ENCODE data around the gene DLG2. TPM values are rescaled to one million over a fixed set of nuclear protein-coding genes. Genes with fewer than 3 reads are reported as not detected.
"Not testable (repeated sequence)": the region's sequence is repeated elsewhere in the genome, so short reads cannot be mapped to it uniquely, and the experiment has no call there.

DLG2 gene
- total RNA-seq, result 0.13 and 0.51 TPM in 2 replicates

DNA sequence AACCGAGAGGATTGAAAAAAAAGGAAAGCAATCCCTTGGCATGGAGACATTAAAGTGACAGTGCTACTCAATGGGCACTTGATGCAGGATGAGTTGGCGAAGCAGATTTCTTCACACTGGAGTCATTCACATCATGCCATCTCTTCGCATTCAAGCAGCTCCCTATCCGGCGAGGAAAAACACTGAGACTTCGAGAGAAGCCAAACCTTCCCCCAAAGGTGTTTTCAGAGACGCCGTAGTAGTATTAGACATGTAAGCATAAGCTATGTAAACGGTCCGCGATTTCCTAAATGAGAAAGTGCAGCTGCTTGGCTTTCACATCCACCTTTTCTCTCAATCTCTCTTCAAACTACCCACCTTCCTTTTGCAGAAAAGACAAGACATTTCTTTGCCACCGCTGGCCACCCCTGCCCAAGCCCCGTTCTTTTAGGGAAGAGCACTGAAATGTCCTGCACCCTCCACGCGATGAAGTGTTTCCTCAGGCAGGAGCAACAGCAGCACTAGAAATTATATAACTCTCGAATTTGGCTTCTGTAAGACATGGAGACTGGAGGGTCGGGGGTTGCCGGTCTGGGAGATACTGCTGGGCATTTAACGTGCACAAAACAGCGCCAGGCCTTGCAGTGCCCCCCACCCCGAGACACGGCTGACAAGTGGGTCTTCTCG is at the start of gene DLG2:
Gene DLG2 (minus strand): TSS at position 13 of the 666 bp plus-strand sequence.
- peak in 1 of 2 donors; percentile 14 for DNase-seq (ENCODE audit: low read depth in 2 of 2)

DNA sequence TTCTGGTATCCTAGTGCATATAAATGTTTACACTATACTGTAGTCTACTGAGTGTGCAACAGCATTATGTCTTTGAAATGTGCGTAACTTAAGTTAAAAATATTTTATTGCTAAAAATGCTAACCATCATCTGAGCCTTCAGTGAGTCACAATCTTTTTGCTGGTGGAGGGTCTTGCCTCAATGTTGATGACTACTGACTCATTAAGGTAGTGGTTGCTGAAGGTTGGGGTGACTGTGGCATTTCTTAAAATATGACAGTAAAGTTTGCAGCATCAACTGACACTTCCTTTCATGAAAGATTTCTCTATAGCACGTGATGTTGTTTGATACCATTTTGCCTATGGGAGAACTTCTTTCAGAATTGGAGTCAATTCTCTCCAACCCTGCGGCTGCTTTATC is 46.2 kb upstream of the DLG2 start:
- DNase-seq (ENCODE audit: low read depth in 2 of 2), result no peak

GRCh38 chr11:85672105-85672902 is 45.2 kb upstream of the DLG2 start:
- DNase-seq (ENCODE audit: low read depth in 2 of 2), result no peak

GRCh38 chr11:85670949-85671663 is 44.0 kb upstream of the DLG2 start:
- not testable (repeated sequence) for DNase-seq (ENCODE audit: low read depth in 2 of 2)

GRCh38 chr11:85668157-85668556 is 41.0 kb upstream of the DLG2 start:
- DNase-seq (ENCODE audit: low read depth in 2 of 2), result no peak

DNA sequence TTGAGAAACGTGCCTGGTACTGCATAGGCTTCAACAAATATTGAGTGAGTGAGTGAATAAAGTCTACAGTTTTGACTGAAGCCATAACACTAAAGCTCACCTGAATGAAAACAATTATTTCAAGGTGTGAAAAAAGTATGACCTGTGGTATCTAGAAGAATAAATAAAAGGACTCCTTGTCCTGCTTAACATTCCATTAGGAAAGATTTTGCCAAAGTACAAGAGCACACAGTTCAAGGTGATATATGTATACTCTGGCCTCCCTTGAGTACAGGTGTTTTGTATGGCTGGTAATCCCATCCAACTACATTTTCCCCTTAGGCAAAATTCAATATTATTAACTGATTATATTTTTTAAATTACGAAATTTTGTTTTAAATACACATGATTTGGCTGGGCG is 39.5 kb upstream of the DLG2 start:
- DNase-seq (ENCODE audit: low read depth in 2 of 2), result no peak

- DNase-seq (ENCODE audit: low read depth in 2 of 2), result no peak
These were observed 38.6 kb upstream of the DLG2 start for GRCh38 chr11:85665733-85666132.

- peak; percentile 87 to 95 for DNase-seq (ENCODE audit: low read depth in 2 of 2)
These were observed 37.7 kb upstream of the DLG2 start, which contains the start of gene CREBZF for GRCh38 chr11:85664615-85665481. Gene CREBZF (minus strand): TSS chr11:85665129. CDS start chr11:85664875, 254 bp downstream.

DNA sequence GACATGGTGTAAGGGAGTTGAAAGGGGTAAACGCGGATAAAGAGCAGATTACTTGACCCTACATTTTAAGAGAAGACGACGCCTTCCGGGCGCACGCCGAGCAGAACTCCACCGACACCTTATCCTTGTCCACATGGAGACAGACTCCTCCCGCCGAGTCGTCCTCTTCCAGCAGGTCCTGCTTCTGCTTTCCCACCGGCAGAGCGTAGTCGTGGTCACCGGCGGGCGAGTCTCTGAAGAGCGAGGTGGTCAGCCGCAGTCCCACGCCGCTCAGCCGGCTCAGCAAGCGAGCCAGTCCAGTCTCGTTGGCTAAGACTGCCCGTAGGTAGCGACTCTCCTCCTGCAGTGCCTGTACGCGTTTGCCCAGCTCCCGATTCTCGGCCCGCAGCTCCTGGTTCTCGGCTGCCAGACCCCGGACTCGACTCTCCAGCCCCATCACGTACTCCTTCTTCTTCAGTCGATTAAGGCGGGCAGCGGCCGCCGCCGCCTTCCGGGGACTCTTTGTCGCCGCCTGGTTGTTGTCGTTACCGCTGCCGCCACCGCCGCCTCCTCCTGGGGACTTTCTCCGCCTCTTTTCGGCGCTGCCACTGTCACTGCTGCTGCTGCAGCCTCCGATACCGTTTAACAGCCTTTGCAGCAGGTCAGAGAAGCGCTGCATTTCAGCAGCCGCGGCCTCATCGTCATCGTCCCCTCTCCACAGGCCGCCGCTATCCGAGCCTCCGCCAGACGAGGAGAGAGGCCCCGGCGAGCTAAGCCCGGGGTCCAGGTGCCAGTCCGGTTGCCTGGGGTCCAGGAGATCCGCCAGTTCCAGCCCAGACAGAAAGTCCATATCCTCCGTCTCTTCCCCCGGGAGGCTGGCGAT is 36.8 kb upstream of the DLG2 start:
- peak in 1 of 2 donors; percentile 74 for DNase-seq (ENCODE audit: low read depth in 2 of 2)

DNA sequence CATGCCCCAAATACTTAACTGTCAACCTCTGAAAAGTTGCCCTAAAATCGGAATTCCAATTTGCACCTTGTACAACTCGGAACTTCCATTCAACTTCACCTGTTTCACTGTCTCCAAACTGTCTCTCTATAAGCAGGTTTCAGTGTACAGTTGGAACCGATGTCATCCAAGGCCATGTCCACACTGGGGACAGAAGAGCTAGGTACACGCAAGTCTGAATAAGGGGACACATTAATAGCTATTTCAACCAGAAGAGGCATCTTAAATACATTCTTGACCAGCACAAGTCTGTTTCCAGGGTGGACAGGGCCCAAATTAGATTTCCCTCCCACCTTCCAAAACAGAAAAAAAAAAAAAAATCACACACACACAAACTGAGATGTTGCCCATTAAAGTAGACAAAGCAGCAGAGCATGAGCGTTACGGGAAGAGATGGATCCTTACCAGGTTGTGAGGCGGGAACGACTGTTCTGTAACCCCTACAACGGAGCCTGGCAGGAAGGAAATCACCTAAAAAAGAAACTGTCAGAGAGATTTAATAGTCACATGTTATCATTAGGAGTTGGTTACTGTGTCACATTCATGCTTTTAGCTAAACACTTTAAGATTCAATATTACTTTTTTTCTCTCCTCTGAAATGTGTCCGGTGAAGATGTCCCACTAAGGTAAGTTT is 36.1 kb upstream of the DLG2 start:
- DNase-seq (ENCODE audit: low read depth in 2 of 2), result peak in 1 of 2 donors; percentile 19

DNA sequence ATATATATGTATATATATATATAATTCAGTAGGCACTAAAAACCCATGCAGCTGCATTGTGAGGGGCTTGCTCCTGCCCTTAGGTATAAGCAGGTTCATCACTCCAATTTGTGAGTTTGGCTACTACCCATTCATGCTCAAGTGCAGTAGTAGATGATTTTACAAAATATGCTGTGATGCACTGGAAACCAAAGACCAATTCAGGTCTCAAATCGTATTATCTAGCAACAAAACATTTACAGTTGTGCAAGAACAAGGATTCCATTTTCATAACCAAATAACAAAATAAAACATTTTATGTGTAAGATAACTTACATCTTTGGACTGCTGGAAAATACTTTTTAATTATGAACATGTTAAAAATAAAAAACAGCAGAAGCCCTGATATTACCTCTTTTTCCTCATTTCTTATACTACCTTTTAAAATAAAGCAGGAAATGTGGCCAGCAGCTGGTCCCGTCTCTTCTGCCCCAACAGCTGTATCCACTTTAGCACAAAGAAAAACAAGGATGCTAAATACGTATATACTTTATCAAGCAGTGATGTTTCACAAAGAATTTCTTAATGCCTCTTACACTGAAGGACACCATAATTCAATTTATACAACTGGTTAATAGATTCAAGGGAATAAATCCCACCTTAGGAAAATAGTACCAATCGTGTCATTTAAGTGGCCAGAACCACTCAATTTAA is 35.0 kb upstream of the DLG2 start:
- DNase-seq (ENCODE audit: low read depth in 2 of 2), result no peak

- DNase-seq (ENCODE audit: low read depth in 2 of 2), result no peak
These were observed 31.0 kb upstream of the DLG2 start for GRCh38 chr11:85658180-85658579.

DNA sequence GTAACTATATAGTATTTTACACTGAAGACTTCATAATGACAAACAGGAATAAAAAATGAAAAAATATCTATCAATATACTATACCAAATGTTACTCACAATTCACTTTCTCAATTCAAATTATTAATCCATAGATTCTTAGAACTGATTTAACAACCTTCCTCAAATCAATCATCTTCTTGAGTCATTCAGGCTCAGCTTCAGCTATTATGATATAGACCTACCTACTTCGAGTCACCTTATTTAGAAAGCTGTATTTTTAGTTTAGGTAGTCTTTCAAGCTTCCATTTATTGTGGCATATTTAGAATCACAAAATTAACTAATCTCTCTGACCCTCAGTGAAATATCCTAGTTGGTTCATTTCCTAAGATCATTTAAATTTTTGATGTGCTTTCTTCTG is 29.6 kb upstream of the DLG2 start:
- DNase-seq (ENCODE audit: low read depth in 2 of 2), result no peak

GRCh38 chr11:85654343-85654742 is 27.2 kb upstream of the DLG2 start:
- not testable (repeated sequence) for DNase-seq (ENCODE audit: low read depth in 2 of 2)

DNA sequence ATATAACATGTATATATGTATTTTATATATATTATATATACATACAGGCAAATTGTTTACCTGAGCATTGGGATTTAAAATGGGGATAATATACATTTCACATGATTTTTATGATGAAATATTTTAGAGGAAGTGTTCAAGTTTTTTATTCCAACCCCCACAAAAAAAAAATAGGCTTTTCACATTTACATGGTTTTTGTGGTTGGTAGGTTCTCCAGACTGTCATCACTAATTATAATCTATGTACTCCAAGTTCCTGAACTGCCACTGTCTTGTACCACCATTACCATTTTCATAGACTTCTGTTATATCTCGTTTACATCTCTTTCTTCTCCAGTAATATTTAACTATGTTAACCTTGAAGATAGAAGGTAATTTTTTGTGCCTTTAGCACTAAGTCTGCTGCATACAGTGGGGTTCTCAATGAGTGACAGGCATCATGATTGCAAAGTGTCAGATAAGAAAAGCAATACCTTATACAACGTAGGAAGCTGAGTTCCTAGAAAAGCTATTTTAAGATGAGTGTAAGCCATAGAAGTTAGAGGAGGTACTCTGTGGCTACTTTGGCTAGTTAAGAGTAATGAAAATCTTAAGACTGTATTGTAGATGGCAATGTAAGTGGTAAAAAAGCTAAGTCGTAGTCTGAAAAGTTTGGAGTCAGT is 25.8 kb upstream of the DLG2 start:
- no peak for DNase-seq (ENCODE audit: low read depth in 2 of 2)

- DNase-seq (ENCODE audit: low read depth in 2 of 2), result no peak
These were observed 24.0 kb upstream of the DLG2 start for GRCh38 chr11:85651118-85651517.

GRCh38 chr11:85647604-85648299 is 20.6 kb upstream of the DLG2 start, which contains the start of gene TMEM126A:
Gene TMEM126A (plus strand): TSS chr11:85647967. CDS start chr11:85650256, 2,289 bp downstream.
- peak; percentile 58 to 85 for DNase-seq (ENCODE audit: low read depth in 2 of 2)

DNA sequence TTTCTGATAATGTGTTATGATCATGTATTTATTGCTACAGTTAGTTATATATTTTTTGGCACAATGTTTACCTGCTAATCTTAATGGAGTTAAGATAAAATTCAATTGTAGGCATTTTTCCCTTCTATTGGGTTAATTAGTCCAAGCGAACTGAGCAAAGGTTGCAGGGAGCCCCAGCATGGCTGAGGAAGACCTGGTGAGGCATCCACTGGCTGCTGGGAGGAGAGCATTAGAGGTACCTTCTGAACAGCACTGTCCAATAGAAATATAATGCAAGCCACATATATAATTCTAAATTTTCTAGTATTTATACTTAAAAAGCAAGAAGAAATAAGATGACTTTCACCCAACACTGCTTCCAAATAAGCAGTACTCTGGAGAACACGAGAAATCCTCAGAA is 19.9 kb upstream of the DLG2 start:
- DNase-seq (ENCODE audit: low read depth in 2 of 2), result no peak

Data from dermis microvascular lymphatic vessel endothelial cell (primary cell).